ENCODE measurements around the gene LYSMD1. TPM values are rescaled to one million over a fixed set of nuclear protein-coding genes. Genes with fewer than 3 reads are reported as not detected.

The LYSMD1 gene
- polyA plus RNA-seq, 1 of the 3 experiments (the other 2 are of a cell fraction): 4.5 TPM

DNA sequence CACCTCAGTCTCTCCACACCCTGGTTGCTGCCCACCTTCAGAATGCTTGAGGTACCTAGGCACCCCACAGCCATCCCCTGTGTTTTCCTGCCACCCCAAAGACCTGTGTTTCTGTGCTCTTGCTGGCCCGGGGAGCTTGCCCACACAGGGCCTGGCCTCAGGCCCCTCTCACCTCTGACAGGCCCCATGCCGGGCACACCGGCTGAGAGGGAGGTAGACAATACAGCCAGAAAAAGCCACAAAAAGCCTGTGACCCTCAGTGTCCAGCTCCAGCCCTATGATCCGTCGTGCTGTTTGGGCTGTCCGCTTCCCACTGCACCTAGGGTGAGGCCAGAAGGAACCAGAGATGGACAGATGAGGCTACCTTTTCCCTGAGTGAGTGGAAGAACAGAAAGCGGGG, 30.7 kb downstream of the LYSMD1 start:
- H3K27me3 ChIP-seq (ENCODE audit: insufficient read depth): no peaks in the 10 kb centered on the region
- no peaks in the 10 kb centered on the region for H3K79me2 ChIP-seq (ENCODE audit: insufficient read depth)
- no peaks in the 10 kb centered on the region for H3K9me2 ChIP-seq
- no peak for DNase-seq
- WGBS (ENCODE audit: low lambda C conversion rate): 95% methylated on average over 7 of the region's 7 CpGs
- no peaks in the 10 kb centered on the region for H3K4me1 ChIP-seq (ENCODE audit: control insufficient read depth in 1 of 2, insufficient read depth in 2 of 2, low read depth in 1 of 2, low read length in 1 of 2)
- no peak overlapping the region for H3K4me3 ChIP-seq (ENCODE audit: low read depth in 2 of 2, low read length in 1 of 2)
- TF ChIP-seq FOXM1 (IDR thresholded peaks at IDR 0.05; ENCODE audit: low read depth): no peak
- TF ChIP-seq TEAD4 (IDR thresholded peaks at IDR 0.05; ENCODE audit: borderline replicate concordance, insufficient read depth): no peak
- TF ChIP-seq ZBTB33 (IDR thresholded peaks at IDR 0.05; ENCODE audit: borderline replicate concordance, low read depth): no peak
- TF ChIP-seq USF1 (IDR thresholded peaks at IDR 0.05; ENCODE audit: borderline replicate concordance, low read depth): no peak
- TF ChIP-seq ELF1 (IDR thresholded peaks at IDR 0.05): no peak
- TF ChIP-seq JUND (IDR thresholded peaks at IDR 0.05): no peak
- no peak for TF ChIP-seq RCOR1 (IDR thresholded peaks at IDR 0.05; ENCODE audit: low read length)
- TF ChIP-seq MXI1 (IDR thresholded peaks at IDR 0.05; ENCODE audit: low read depth, low read length): no peak
- no peaks in the 10 kb centered on the region for H3K9me3 ChIP-seq
- no peak overlapping the region for H3K4me2 ChIP-seq
- no peak overlapping the region for H3K27ac ChIP-seq (ENCODE audit: low read depth in 2 of 2, low read length in 1 of 2)
- H3F3A ChIP-seq (replicated peaks; ENCODE audit: insufficient read depth): peaks cover 7% of the 10 kb centered on the region
- H3K9ac ChIP-seq: no peak overlapping the region
- no peaks in the 10 kb centered on the region for H4K20me1 ChIP-seq (ENCODE audit: insufficient read depth)
- CTCF ChIA-PET: interaction anchor here (0.8 to 2.1 kb wide), 2 partner anchors 21 to 35 kb away, joined by 4 to 6 read pairs; partner anchors contain the start of gene TNFAIP8L2
- no peaks in the 10 kb centered on the region for H3K36me3 ChIP-seq (replicated peaks in 1 of 2; ENCODE audit: control insufficient read depth in 1 of 2, insufficient read depth in 2 of 2, low read length in 1 of 2)
- POLR2A ChIA-PET: no interaction called here
- no peak overlapping the region for H2AFZ ChIP-seq (ENCODE audit: low read depth)

DNA sequence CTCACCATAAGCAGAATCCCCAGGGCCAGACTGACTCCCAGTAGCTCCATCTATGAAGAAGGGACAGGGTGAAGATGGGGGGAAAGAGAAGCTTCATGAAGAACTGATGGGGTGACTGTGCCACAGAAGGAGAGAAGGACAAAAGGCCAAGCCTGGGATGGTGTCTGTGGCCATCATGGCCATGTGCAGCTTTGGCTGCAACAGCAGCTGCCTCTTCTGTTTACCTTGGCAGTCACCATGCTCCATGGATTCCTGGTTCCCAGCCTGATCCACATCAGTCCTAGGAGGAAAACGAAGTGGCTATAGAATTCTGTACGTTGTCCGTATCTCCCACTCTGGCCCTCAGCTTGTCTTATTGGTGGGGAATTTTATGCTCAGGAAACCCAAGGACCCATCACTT, 31.3 kb downstream of the LYSMD1 start:
- no peak overlapping the region for H3K27ac ChIP-seq (ENCODE audit: low read depth in 2 of 2, low read length in 1 of 2)
- WGBS (ENCODE audit: low lambda C conversion rate): 89% methylated on average over 3 of the region's 3 CpGs
- H3K4me2 ChIP-seq: no peak overlapping the region
- no peaks in the 10 kb centered on the region for H3K4me1 ChIP-seq (ENCODE audit: control insufficient read depth in 1 of 2, insufficient read depth in 2 of 2, low read depth in 1 of 2, low read length in 1 of 2)
- no peaks in the 10 kb centered on the region for H3K36me3 ChIP-seq (replicated peaks in 1 of 2; ENCODE audit: control insufficient read depth in 1 of 2, insufficient read depth in 2 of 2, low read length in 1 of 2)
- no peaks in the 10 kb centered on the region for H3K9me2 ChIP-seq
- no peak for DNase-seq
- no peaks in the 10 kb centered on the region for H3K27me3 ChIP-seq (ENCODE audit: insufficient read depth)
- no peak for TF ChIP-seq TEAD4 (IDR thresholded peaks at IDR 0.05; ENCODE audit: borderline replicate concordance, insufficient read depth)
- no peak for TF ChIP-seq POLR2AphosphoS5 (IDR thresholded peaks at IDR 0.05; ENCODE audit: low read depth, low read length)
- no peak for TF ChIP-seq YY1 (IDR thresholded peaks at IDR 0.05; ENCODE audit: low read depth)
- no peak for TF ChIP-seq USF1 (IDR thresholded peaks at IDR 0.05; ENCODE audit: borderline replicate concordance, low read depth)
- TF ChIP-seq, protein P1, sequence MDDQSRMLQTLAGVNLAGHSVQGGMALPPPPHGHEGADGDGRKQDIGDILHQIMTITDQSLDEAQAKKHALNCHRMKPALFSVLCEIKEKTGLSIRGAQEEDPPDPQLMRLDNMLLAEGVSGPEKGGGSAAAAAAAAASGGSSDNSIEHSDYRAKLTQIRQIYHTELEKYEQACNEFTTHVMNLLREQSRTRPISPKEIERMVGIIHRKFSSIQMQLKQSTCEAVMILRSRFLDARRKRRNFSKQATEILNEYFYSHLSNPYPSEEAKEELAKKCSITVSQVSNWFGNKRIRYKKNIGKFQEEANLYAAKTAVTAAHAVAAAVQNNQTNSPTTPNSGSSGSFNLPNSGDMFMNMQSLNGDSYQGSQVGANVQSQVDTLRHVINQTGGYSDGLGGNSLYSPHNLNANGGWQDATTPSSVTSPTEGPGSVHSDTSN (IDR thresholded peaks at IDR 0.05): no peak
- no peak for TF ChIP-seq RXRA (IDR thresholded peaks at IDR 0.05; ENCODE audit: borderline replicate concordance, low read depth)
- TF ChIP-seq IRF3 (IDR thresholded peaks at IDR 0.05; ENCODE audit: low read depth, low read length): no peak
- TF ChIP-seq SMC3 (IDR thresholded peaks at IDR 0.05; ENCODE audit: low read depth, low read length): no peak
- no peak for TF ChIP-seq EZH2phosphoT487 (IDR thresholded peaks at IDR 0.05; ENCODE audit: borderline replicate concordance, low read depth)
- TF ChIP-seq FOXM1 (IDR thresholded peaks at IDR 0.05; ENCODE audit: low read depth): no peak
- no peak for TF ChIP-seq FOSL2 (IDR thresholded peaks at IDR 0.05; ENCODE audit: borderline replicate concordance, low read depth)
- no peak for TF ChIP-seq NFIC (IDR thresholded peaks at IDR 0.05; ENCODE audit: borderline replicate concordance)
- no peak for TF ChIP-seq TCF12 (IDR thresholded peaks at IDR 0.05)
- no peak for TF ChIP-seq FOXJ3 (CRISPR knock-in tag; IDR thresholded peaks at IDR 0.05)
- TF ChIP-seq CHD2 (IDR thresholded peaks at IDR 0.05; ENCODE audit: low read length, partially characterized antibody): no peak
- POLR2A ChIA-PET: no interaction called here
- no peak overlapping the region for H3K4me3 ChIP-seq (ENCODE audit: low read depth in 2 of 2, low read length in 1 of 2)
- no peaks in the 10 kb centered on the region for H3K9me3 ChIP-seq
- CTCF ChIA-PET: no interaction called here
- no peak overlapping the region for H3K9ac ChIP-seq
- peaks cover 13% of the 10 kb centered on the region for H3F3A ChIP-seq (replicated peaks; ENCODE audit: insufficient read depth)
- H4K20me1 ChIP-seq (ENCODE audit: insufficient read depth): no peaks in the 10 kb centered on the region
- no peaks in the 10 kb centered on the region for H3K79me2 ChIP-seq (ENCODE audit: insufficient read depth)
- H2AFZ ChIP-seq (ENCODE audit: low read depth): no peak overlapping the region
